ENCODE measurements around the gene ZIC4. TPM values are rescaled to one million over a fixed set of nuclear protein-coding genes. Genes with fewer than 3 reads are reported as not detected.

Gene ZIC4
- total and polyA plus RNA-seq, 10 donors: not detected

GRCh38 chr3:147355084-147355752, 51.1 kb downstream of the ZIC4 start:
- intact Hi-C loops (cut with DNase I; ENCODE audit: low total_unique reads): no loop called here
- Histone ChIP-seq H3K4me3 (no peak overlapping the region), H3K4me1 (no peaks in the 10 kb centered on the region), H3K27me3 (replicated peaks in 1 of 7) (peaks cover 8 to 89% (median 78%) of the 10 kb centered on the region in 7 donors), H3K27ac (no peak overlapping the region), H3K9me3 (peaks cover 0 to 3% (median 0%) of the 10 kb centered on the region in 8 donors), H3K36me3 (no peaks in the 10 kb centered on the region)
- TF ChIP-seq POLR2A (IDR thresholded peaks at IDR 0.05) (no peak), POLR2AphosphoS5 (IDR thresholded peaks at IDR 0.05) (no peak)
- TF ChIP-seq, protein P1, sequence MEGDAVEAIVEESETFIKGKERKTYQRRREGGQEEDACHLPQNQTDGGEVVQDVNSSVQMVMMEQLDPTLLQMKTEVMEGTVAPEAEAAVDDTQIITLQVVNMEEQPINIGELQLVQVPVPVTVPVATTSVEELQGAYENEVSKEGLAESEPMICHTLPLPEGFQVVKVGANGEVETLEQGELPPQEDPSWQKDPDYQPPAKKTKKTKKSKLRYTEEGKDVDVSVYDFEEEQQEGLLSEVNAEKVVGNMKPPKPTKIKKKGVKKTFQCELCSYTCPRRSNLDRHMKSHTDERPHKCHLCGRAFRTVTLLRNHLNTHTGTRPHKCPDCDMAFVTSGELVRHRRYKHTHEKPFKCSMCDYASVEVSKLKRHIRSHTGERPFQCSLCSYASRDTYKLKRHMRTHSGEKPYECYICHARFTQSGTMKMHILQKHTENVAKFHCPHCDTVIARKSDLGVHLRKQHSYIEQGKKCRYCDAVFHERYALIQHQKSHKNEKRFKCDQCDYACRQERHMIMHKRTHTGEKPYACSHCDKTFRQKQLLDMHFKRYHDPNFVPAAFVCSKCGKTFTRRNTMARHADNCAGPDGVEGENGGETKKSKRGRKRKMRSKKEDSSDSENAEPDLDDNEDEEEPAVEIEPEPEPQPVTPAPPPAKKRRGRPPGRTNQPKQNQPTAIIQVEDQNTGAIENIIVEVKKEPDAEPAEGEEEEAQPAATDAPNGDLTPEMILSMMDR (IDR thresholded peaks at IDR 0.05 in 8 of 11, conservative IDR thresholded peaks at IDR 0.05 in 3 of 11): no peak
- DNase-seq: no peak
- 7 to 10% (median 9%) methylated on average over 18 of the region's 18 CpGs for WGBS, 5 donors

DNA sequence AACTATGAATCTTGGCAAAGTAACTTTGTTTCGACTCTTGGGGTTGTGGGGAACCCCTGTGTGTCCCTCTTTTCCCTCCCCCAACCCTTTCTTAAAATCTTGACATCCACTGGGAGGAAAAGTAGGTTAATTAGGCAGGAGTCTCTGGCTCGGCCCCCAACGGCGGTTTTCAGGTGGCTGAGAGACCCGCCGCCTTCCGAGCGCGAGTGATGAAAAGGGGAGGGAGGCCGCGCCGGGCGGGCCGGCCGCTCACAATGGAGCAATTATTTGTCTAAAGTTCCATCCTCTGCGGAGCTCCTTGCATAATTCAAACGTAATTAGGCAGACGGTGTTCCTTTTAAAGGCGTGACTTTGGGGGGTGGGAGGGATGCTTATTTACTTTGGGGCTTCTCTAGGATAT, 51.7 kb downstream of the ZIC4 start:
- intact Hi-C loops (cut with DNase I; ENCODE audit: low total_unique reads): no loop called here
- TF ChIP-seq POLR2AphosphoS5 (IDR thresholded peaks at IDR 0.05) (no peak), POLR2A (IDR thresholded peaks at IDR 0.05) (no peak)
- TF ChIP-seq, protein P1 (IDR thresholded peaks at IDR 0.05 in 8 of 11, conservative IDR thresholded peaks at IDR 0.05 in 3 of 11): no peak
- WGBS, 5 donors: 7 to 16% (median 10%) methylated on average over 19 of the region's 19 CpGs
- peaks cover 0 to 3% (median 0%) of the 10 kb centered on the region in 8 donors for H3K9me3 ChIP-seq
- H3K27ac ChIP-seq: no peak overlapping the region
- no peak overlapping the region for H3K4me3 ChIP-seq
- no peak for DNase-seq
- H3K4me1 ChIP-seq: no peaks in the 10 kb centered on the region
- peaks cover 7 to 83% (median 72%) of the 10 kb centered on the region in 7 donors for H3K27me3 ChIP-seq (replicated peaks in 1 of 7)
- no peaks in the 10 kb centered on the region for H3K36me3 ChIP-seq

DNA sequence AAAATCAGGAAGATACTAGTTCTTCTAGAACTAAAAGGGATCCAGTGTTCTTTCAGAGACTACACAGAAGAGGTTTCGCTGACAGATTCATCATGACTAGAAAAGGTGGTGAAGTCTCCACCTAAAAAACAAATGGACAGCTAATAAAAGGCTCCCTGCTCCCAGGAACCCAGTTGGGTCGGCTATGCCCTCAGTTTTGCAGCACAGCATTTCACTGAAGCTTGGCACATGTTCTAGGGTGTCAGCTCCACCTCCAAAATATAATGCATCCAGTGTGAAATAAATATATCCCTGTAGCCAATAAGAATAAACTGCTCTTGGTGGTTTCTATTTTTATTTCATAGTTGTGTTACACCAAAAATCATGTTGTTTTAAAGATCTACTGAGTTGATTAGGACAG, 55.0 kb downstream of the ZIC4 start:
- 19 to 38% (median 34%) methylated on average over 2 of the region's 2 CpGs for WGBS, 5 donors
- intact Hi-C loops (cut with DNase I; ENCODE audit: low total_unique reads): no loop called here
- Histone ChIP-seq H3K27me3 (replicated peaks in 1 of 7) (peaks cover 0 to 59% (median 41%) of the 10 kb centered on the region in 7 donors), H3K27ac (no peak overlapping the region), H3K36me3 (no peaks in the 10 kb centered on the region), H3K4me3 (no peak overlapping the region), H3K4me1 (no peaks in the 10 kb centered on the region), H3K9me3 (peaks cover 0 to 3% (median 0%) of the 10 kb centered on the region in 8 donors)
- TF ChIP-seq POLR2AphosphoS5 (IDR thresholded peaks at IDR 0.05) (no peak), POLR2A (IDR thresholded peaks at IDR 0.05) (no peak)
- TF ChIP-seq, protein P1 (IDR thresholded peaks at IDR 0.05 in 8 of 11, conservative IDR thresholded peaks at IDR 0.05 in 3 of 11): no peak
- DNase-seq: no peak

- WGBS, 5 donors: 74 to 97% (median 88%) methylated on average over 1 of the region's 1 CpG
- intact Hi-C loops (cut with DNase I; ENCODE audit: low total_unique reads): no loop called here
- no peak for TF ChIP-seq POLR2AphosphoS5 (IDR thresholded peaks at IDR 0.05)
- TF ChIP-seq, protein P1 (IDR thresholded peaks at IDR 0.05 in 8 of 11, conservative IDR thresholded peaks at IDR 0.05 in 3 of 11): no peak
- peaks cover 0 to 41% (median 18%) of the 10 kb centered on the region in 7 donors for H3K27me3 ChIP-seq (replicated peaks in 1 of 7)
- no peak for DNase-seq
- H3K36me3 ChIP-seq: no peaks in the 10 kb centered on the region
- H3K9me3 ChIP-seq: no peaks in the 10 kb centered on the region
- no peak overlapping the region for H3K4me3 ChIP-seq
- no peak overlapping the region for H3K27ac ChIP-seq
- H3K4me1 ChIP-seq: no peaks in the 10 kb centered on the region
These were observed 57.4 kb downstream of the ZIC4 start for GRCh38 chr3:147348976-147349375.
